H9 (cell line): ENCODE measurements around the gene GRIK4. TPM values are rescaled to one million over a fixed set of nuclear protein-coding genes. Genes with fewer than 3 reads are reported as not detected.

ENCODE experiments used
- DNase-seq: peaks from one replicate; pipeline ENCODE4 v3.0.0-alpha.2; 2017
- H2AFZ ChIP-seq: one replicate; pipeline ENCODE4 v1.6.1; 2013; ENCODE audit warnings: mild to moderate bottlenecking, low read length, control low read depth, moderate library complexity
- H2AK5ac ChIP-seq: 2 replicates; pipeline ENCODE4 v1.6.1; 2013; ENCODE audit warnings: low read length, control low read depth, mixed read lengths; ENCODE audit not compliant: insufficient read length
- H2BK120ac ChIP-seq: one replicate; pipeline ENCODE4 v1.6.1; 2013; ENCODE audit warnings: low read depth, mild to moderate bottlenecking, low read length, control low read depth, inconsistent platforms; ENCODE audit not compliant: poor library complexity, severe bottlenecking
- H2BK12ac ChIP-seq: 2 replicates; pipeline ENCODE4 v1.6.1; 2013; ENCODE audit warnings: low read length, control low read depth, mixed read lengths, low read depth; ENCODE audit not compliant: insufficient read length
- H2BK15ac ChIP-seq: 2 replicates; pipeline ENCODE4 v1.6.1; 2013; ENCODE audit warnings: low read depth, low read length, control low read depth
- H2BK20ac ChIP-seq: one replicate; pipeline ENCODE4 v1.6.1; 2013; ENCODE audit warnings: low read depth, mild to moderate bottlenecking, low read length, control low read depth, inconsistent platforms; ENCODE audit not compliant: poor library complexity, severe bottlenecking
- H2BK5ac ChIP-seq: 2 replicates; pipeline ENCODE4 v1.6.1; 2013; ENCODE audit warnings: low read length, control low read depth, mixed read lengths; ENCODE audit not compliant: insufficient read length
- H3K14ac ChIP-seq: 2 replicates; pipeline ENCODE4 v1.6.1; 2013; ENCODE audit warnings: low read length, control low read depth; ENCODE audit not compliant: insufficient read depth
- H3K18ac ChIP-seq: 2 replicates; pipeline ENCODE4 v1.6.1; 2013; ENCODE audit warnings: low read depth, mild to moderate bottlenecking, mixed read lengths, low read length, control low read depth; ENCODE audit not compliant: insufficient read length
- H3K23ac ChIP-seq: 2 replicates; pipeline ENCODE4 v1.6.1; 2013; ENCODE audit warnings: low read length, control low read depth, mixed read lengths, low read depth; ENCODE audit not compliant: insufficient read length
- H3K23me2 ChIP-seq: 2 replicates; pipeline ENCODE4 v1.6.1; 2013; ENCODE audit warnings: low read depth, mild to moderate bottlenecking, mixed read lengths, low read length, control low read depth; ENCODE audit not compliant: insufficient read length, poor library complexity, severe bottlenecking
- H3K27ac ChIP-seq: 2 replicates; pipeline ENCODE4 v1.5.1; 2013; ENCODE audit warnings: low read length, control low read depth, mixed read lengths, low read depth; ENCODE audit not compliant: insufficient read length
- H3K27me3 ChIP-seq: 2 replicates; pipeline ENCODE4 v1.6.1; 2013; ENCODE audit warnings: low read length, control low read depth, inconsistent platforms; ENCODE audit not compliant: insufficient read depth
- H3K4ac ChIP-seq: 2 replicates; pipeline ENCODE4 v1.6.1; 2013; ENCODE audit warnings: low read depth, mild to moderate bottlenecking, control low read depth, inconsistent platforms, low read length, moderate library complexity
- H3K4me1 ChIP-seq: 2 replicates; pipeline ENCODE4 v1.6.1; 2013; ENCODE audit warnings: low read length, control low read depth, inconsistent platforms; ENCODE audit not compliant: insufficient read depth
- H3K4me2 ChIP-seq: 2 replicates; pipeline ENCODE4 v1.6.1; 2013; ENCODE audit warnings: low read length, control low read depth, mixed read lengths; ENCODE audit not compliant: insufficient read length, insufficient read depth
- H3K56ac ChIP-seq: 2 replicates; pipeline ENCODE4 v1.6.1; 2013; ENCODE audit warnings: low read depth, mild to moderate bottlenecking, mixed read lengths, low read length, control low read depth; ENCODE audit not compliant: insufficient read length
- H3K79me1 ChIP-seq: 2 replicates; pipeline ENCODE4 v1.6.1; 2013; ENCODE audit warnings: low read depth, mild to moderate bottlenecking, moderate library complexity, low read length, control low read depth, inconsistent platforms; ENCODE audit not compliant: insufficient read depth, poor library complexity, severe bottlenecking
- H3K79me2 ChIP-seq: 2 replicates; pipeline ENCODE4 v1.6.1; 2013; ENCODE audit warnings: low read length, control low read depth, inconsistent platforms; ENCODE audit not compliant: insufficient read depth
- H3K9ac ChIP-seq: 2 replicates; pipeline ENCODE4 v1.6.1; 2013; ENCODE audit warnings: low read length, control low read depth, mixed read lengths; ENCODE audit not compliant: insufficient read length; ENCODE audit errors: extremely low read depth
- H3K9me3 ChIP-seq: one replicate; pipeline ENCODE4 v1.6.1; 2013; ENCODE audit warnings: low read depth, low read length, inconsistent platforms; ENCODE audit not compliant: control insufficient read depth
- H3T11ph ChIP-seq: one replicate; pipeline ENCODE4 v1.6.1; 2013; ENCODE audit warnings: mild to moderate bottlenecking, low read length, control low read depth, inconsistent platforms
- H4K20me1 ChIP-seq: one replicate; pipeline ENCODE4 v1.6.1; 2013; ENCODE audit not compliant: control insufficient read depth, insufficient read length, insufficient read depth
- H4K5ac ChIP-seq: 2 replicates; pipeline ENCODE4 v1.6.1; 2013; ENCODE audit warnings: low read depth, mild to moderate bottlenecking, mixed read lengths, low read length, control low read depth; ENCODE audit not compliant: insufficient read length
- H4K8ac ChIP-seq: replicated peaks from 2 replicates; pipeline ENCODE4 v1.6.1; 2013; ENCODE audit warnings: low read length, control low read depth, mixed read lengths, low read depth; ENCODE audit not compliant: insufficient read length
- H4K91ac ChIP-seq: 2 replicates; pipeline ENCODE4 v1.6.1; 2013; ENCODE audit warnings: low read depth, mild to moderate bottlenecking, moderate library complexity, mixed read lengths, low read length, control low read depth; ENCODE audit not compliant: insufficient read length
- H3K27ac Mint-ChIP-seq, 3 experiments: 2 replicates in 2 of 3; 3 replicates in 1 of 3; pipeline ENCODE4 v1.8.0; 2020 to 2021; ENCODE audit warnings: mixed read lengths in 3 of 3, mild to moderate bottlenecking in 1 of 3, moderate library complexity in 1 of 3
- H3K27me3 Mint-ChIP-seq: 2 replicates; pipeline ENCODE4 v1.8.0; 2021; ENCODE audit warnings: low read depth, mild to moderate bottlenecking, moderate library complexity, mixed read lengths
- H3K36me3 Mint-ChIP-seq, 3 experiments: 2 replicates in 2 of 3; 3 replicates in 1 of 3; pipeline ENCODE4 v1.8.0; 2020 to 2021; ENCODE audit warnings: low read depth in 3 of 3, mixed read lengths in 3 of 3; ENCODE audit not compliant: insufficient read depth in 1 of 3
- H3K4me1 Mint-ChIP-seq, 2 experiments: 2 replicates each; pipeline ENCODE4 v1.8.0; 2020; ENCODE audit warnings: mixed read lengths in 2 of 2
- H3K4me3 Mint-ChIP-seq, 2 experiments: 2 replicates in 1 of 2; 3 replicates in 1 of 2; pipeline ENCODE4 v1.8.0; 2020 to 2021; ENCODE audit warnings: mild to moderate bottlenecking in 2 of 2, mixed read lengths in 2 of 2, moderate library complexity in 1 of 2
- H3K9me3 Mint-ChIP-seq, 2 experiments: 2 replicates in 1 of 2; 3 replicates in 1 of 2; pipeline ENCODE4 v1.8.0; 2020; ENCODE audit warnings: mild to moderate bottlenecking in 2 of 2, mixed read lengths in 2 of 2, moderate library complexity in 1 of 2
- WGBS: extraction: QIAGEN DNeasy Blood & Tissue Kit; methylation state at CpG from one replicate; pipeline ENCODE4 v1.1.7; 2013; ENCODE audit warnings: missing lambda C conversion rate, low lambda C conversion rate, mixed read lengths; ENCODE audit not compliant: insufficient read length; ENCODE audit errors: extremely low coverage; 5-methylcytosine and 5-hydroxymethylcytosine counted together
- total RNA-seq: library from RNA; stranded (reverse); gene quantifications from 2 replicates; pipeline ENCODE4 v1.2.1, GENCODE V29; 2021
- TF ChIP-seq, protein P1 (sequence below): fragments of 200-600 bp; sonication (generic); conservative IDR thresholded peaks from 3 replicates; pipeline ENCODE4 v1.8.0; 2021; ENCODE audit warnings: antibody characterized with exemption, mild to moderate bottlenecking

The GRIK4 gene
- total RNA-seq, 1 experiment from 2014 or later: 2.3 TPM

DNA sequence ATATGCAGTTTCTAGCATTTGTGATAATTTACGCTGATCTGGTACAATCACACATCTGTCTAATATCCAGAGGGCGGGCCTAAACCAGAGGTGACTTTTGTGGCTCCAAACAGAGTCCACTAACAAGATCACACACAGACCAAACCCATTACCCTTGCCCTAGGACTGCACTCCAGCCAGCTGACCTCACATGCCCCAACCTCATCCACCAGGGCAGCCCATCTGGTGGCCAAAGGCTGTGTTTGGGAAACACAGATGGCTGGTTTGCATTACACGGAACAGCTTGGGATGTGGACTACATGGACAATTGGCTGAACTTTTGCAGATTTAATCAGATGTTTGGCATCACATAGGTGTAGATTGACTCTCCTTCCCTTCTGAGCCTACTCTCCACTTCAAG lies 228.2 kb downstream of the GRIK4 start:
- Histone ChIP-seq H3K18ac (no peak overlapping the region), H2AFZ (no peak overlapping the region), H4K8ac (no peak overlapping the region), H2BK12ac (no peak overlapping the region), H2BK5ac (no peak overlapping the region), H3K14ac (no peak overlapping the region), H2BK15ac (no peak overlapping the region), H3K79me2 (no peaks in the 10 kb centered on the region), H3K56ac (no peak overlapping the region), H3K4me1 (no peaks in the 10 kb centered on the region), H3K27ac (no peak overlapping the region), H4K5ac (no peak overlapping the region), H3K4ac (no peak overlapping the region), H3K9me3 (no peaks in the 10 kb centered on the region), H2BK120ac (no peak overlapping the region), H3K27me3 (no peaks in the 10 kb centered on the region), H3K4me2 (no peak overlapping the region), H3K9ac (no peak overlapping the region), H2BK20ac (no peak overlapping the region), H3K23me2 (no peaks in the 10 kb centered on the region), H4K91ac (no peak overlapping the region), H2AK5ac (no peak overlapping the region), H3K23ac (no peak overlapping the region), H3T11ph (no peak overlapping the region), H4K20me1 (no peaks in the 10 kb centered on the region), H3K79me1 (no peaks in the 10 kb centered on the region)
- Mint-ChIP-seq H3K4me1 (peaks cover 0 to 3% of the 10 kb centered on the region in 2 experiments; a peak in 1 of 4 replicates), H3K4me3 (no peak overlapping the region), H3K9me3 (no peaks in the 10 kb centered on the region), H3K27me3 (peaks cover 4% of the 10 kb centered on the region; the same call in 1 of the 2 replicates), H3K27ac (no peak overlapping the region), H3K36me3 (no peaks in the 10 kb centered on the region)
- WGBS: no CpG with 5 or more reads among the region's 3 CpGs
- TF ChIP-seq, protein P1, sequence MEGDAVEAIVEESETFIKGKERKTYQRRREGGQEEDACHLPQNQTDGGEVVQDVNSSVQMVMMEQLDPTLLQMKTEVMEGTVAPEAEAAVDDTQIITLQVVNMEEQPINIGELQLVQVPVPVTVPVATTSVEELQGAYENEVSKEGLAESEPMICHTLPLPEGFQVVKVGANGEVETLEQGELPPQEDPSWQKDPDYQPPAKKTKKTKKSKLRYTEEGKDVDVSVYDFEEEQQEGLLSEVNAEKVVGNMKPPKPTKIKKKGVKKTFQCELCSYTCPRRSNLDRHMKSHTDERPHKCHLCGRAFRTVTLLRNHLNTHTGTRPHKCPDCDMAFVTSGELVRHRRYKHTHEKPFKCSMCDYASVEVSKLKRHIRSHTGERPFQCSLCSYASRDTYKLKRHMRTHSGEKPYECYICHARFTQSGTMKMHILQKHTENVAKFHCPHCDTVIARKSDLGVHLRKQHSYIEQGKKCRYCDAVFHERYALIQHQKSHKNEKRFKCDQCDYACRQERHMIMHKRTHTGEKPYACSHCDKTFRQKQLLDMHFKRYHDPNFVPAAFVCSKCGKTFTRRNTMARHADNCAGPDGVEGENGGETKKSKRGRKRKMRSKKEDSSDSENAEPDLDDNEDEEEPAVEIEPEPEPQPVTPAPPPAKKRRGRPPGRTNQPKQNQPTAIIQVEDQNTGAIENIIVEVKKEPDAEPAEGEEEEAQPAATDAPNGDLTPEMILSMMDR: no peak
- no peak for DNase-seq
